Loucy (cell line): ENCODE data around the gene TNS3.

Experiments
- CTCF ChIP-seq: fragments of 200-600 bp; sonication (generic); conservative IDR thresholded peaks from 2 replicates; pipeline ENCODE4 v1.5.1; 2014; ENCODE audit warnings: mild to moderate bottlenecking, antibody characterized with exemption, low read length
- EZH2phosphoT487 ChIP-seq: fragments of 200-600 bp; IDR thresholded peaks from 2 replicates; pipeline ENCODE4 v1.6.1; 2018; ENCODE audit warnings: antibody characterized with exemption, mild to moderate bottlenecking, moderate library complexity, borderline replicate concordance

- TF ChIP-seq CTCF (no peak), EZH2phosphoT487 (no peak)
Measured at GRCh38 chr7:47303014-47303694, 278.8 kb downstream of the TNS3 start.
